DMS53 treated with DMSO at 0.1 percent for 48 hours (cell line): ENCODE results near the gene GLRA1.
"Not testable (repeated sequence)": the region's sequence is repeated elsewhere in the genome, so short reads cannot be mapped to it uniquely, and the experiment has no call there.

Experiments
- DNase-seq: peaks from one replicate; lab custom pipeline; 2025; ENCODE audit not compliant: unreplicated experiment; lab: John Stamatoyannopoulos, UW

GLRA1 gene

DNA sequence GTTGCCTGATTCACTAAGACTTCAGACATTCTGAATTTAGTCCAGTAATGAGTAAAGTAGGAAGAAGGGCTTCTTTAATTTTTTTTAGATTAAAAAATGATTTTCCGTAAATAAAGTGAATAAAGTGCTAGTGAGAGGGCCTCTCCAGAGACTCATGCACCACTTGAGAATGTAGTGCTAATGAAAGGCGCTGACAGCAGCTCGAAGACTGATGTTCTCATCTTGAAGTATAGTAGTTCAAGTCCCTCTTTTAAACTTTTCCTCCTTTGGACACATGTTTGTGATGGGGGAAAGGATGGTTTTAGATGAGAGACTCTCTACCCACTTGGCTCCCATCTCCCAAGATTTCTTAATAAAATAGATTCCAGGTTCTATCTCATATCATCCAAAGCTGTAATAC, 104.4 kb downstream of the GLRA1 start:
- no peak for DNase-seq

DNA sequence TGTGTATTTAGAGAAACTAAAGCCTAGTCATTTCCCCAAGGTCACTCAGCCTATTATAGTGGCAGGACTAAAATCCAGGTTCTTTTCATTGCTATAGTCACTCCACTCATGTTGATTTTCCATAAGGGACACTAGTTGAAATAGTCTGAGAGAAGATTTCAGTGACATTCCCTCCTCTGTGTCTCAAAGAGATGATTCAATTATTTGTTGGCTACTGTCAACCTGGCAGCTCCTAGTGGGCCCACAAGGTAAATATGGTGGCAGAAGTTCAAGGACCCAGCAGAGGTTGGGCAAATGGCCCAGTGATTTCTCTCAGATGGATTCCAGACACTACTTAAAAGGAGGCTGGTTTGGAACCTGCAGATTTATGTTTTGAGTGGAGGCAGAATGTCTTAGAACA, 104.8 kb downstream of the GLRA1 start:
- DNase-seq, result no peak

DNA sequence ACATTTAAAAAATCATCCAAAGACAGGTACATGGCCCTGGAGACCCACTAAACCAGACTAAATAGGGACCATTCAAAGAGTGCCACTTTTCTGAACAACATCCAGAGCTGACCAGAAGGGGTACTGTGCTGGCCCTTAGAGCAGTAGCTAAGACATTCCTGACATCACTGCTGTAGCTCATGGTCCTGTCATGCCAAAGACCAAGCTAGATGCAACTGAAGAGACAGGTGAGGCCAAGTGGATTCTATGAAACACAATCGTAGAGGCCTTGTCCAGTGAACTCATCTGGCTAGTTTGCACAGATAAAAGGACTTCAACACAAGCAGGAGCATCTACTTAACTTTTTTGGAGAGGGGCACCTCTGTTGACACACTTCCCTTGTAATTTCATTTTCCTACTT, 109.6 kb downstream of the GLRA1 start:
- DNase-seq, result no peak

DNA sequence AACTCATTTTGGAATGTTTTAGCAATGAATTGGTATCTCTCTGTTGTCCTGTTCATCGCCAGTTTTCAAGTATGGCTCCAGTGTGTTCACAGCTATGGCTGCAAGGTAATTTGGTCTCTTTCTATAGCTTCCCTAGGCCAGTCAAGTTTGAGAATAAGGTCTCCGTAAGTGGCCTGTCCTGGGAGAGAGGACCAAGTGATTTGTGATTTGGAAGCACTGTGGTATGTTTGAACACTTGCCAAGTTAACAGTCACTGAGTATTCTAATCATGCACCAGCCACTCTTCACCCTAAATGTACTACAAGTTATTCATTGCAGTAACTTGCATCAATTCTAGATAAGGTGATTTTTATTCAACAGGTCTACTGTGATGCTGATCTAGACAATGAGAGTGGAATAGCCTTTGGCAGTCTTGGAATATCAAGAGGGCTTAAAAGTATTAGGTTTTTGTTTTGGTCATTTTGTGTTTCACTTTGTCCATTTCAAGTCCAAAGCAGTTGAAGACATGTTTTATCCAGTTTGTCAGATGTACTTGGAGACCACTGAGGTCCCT, 111.8 kb downstream of the GLRA1 start:
- no peak for DNase-seq

DNA sequence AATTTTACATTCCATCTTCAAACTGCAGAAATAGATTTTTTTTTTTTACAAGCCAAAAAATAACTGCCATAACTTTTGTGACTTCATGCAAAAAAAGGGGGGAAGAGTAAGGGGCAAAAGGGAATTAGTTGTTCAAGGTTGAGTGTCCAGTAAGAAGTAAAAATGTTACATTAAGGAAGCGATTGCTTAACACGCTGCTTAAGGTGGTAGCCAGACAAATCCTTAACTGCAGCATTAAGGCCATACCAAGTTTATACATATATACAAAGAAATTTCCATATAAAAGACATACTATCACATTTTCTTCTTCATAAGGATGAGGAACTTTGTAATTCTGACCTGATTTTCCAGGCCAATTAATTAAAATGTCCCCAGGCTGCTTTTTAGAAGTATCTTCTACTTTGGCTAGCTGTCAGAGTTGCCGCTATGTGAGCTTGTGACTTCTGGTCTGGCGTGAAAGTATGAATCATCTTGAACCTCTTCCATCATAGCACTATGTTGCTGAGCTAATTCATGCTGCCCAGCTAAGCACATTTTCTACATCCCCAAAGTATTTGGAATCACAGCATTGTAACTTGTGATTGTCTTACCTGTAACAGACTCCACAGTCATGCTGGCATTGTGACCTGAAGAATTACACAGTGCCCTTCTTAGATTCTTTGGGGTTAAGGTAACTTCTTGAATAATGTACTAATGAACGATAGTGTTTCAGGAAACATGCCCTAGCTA, 112.9 kb downstream of the GLRA1 start:
- DNase-seq, result no peak

DNA sequence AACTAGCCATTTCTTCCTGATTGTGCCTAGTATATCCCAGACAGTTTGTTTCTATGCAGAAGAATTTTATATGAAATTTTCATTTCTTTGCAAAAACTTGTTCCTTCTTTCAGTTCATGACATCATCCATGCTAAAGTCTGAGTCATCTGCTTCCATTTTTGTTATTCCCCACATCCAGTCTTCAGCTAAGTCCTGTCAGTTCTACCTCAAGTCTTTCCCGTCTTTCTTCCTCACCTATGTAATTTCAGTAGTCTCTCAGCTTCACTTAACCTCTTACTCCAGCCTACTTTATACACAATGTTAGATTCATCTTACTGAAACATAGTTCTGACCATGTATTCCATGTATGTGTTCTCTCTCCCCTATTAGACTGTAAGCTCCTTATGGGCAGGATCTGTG, 113.8 kb downstream of the GLRA1 start:
- DNase-seq, result no peak

DNA sequence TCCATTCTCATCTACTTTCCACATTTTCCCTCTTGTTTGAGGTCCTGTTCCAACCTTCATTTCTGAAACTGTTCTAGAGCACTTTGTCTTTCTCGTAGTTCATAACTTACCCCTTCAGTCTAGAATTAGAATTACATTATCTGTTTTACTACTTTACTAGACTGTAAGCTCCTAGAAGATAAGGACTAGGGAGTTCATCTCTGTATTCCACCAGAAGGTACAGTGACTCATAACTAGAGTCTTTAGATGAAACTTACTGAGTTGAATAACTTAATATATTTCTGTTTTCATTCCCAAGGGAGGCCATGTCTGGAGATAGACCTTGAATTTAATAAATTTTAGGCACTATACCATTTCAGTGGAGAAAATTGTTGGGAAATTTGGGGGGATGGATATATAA, 114.2 kb downstream of the GLRA1 start:
- no peak for DNase-seq

DNA sequence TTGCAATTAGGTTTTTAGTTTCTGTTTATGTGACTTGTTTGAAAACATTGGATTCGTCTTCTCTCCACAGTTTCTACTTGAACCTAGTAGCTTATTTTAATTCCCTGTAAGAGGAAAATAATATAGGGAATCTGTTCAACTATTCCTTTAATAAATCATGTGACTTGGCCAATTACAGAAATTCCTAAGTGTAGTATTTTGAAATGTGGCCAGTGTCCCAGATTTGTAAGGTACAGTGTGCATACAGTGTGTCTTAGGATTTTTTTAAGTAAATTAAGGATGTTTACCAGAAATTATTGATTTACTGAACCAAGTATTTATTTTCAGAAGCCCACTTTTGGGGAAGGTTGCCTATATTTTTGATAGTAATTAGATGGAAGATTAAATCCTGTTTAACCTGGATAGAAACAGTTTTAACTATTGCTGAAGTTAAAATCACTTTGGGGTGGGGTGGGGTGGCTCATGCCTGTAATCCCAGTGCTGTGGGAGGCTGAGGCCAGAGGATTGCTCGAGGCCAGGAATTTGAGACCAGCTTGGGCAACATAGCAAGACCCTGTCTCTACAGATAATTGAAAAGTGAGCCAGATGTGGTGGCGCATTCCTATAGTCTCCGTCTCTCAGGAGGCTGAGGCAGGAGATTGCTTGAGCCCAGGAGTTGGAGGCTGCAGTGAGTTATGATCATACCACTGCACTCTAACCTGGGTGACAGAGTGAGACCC, 116.0 kb downstream of the GLRA1 start:
- DNase-seq, result no peak

DNA sequence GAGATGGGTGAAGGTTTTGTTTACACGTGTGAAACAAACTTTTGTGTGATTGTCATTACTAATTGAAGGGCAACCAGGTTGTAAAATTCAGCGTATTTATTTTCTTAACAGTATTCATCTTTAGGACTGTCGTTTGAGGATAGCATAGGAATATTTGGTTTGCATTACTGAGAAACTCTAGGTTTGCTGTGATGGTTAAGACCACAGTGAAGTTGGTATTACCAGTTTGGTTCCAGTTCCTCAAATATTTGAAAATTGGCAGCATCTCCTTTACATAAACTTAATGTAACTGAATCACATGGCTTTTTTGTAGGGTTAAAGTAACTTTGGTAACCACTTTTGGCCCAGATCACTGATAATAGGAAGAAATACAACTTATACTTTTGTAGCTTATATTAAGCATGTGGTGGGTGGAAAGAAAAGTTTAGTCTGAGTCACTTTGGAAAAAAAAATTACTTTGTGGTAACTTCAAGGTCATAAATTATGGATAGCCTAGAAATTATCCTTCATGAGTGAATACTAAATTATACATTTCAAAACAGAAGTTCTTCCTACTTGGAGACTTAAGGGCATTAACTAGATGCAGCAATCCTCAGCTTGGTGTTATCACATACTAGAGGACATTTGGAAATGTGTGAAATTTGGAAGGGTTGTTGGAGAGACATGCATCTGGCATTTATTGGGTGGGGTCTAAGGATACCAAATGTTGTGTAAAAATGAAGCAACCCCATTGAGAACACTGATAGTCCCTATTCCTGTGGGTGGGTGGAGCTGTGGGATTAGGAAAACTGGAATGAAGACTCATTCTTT, 119.0 kb downstream of the GLRA1 start:
- DNase-seq, result no peak

DNA sequence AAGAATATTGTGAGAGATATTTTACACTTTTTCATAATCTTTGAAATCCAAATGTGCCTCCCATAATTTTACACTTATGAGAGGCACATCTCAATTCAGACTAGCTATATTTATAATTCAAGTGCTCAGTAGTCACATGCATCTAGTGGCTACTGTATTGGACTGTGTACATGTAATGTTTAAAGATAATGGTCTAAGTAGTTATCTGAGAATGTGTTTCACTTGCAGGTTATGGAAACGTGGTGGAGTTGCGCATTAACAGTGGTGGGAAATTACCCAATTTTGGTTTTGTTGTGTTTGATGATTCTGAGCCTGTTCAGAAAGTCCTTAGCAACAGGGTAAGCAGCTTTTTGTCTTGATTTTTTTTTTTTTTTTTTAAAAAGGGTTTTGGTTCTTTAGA, 124.1 kb downstream of the GLRA1 start:
- no peak for DNase-seq

DNA sequence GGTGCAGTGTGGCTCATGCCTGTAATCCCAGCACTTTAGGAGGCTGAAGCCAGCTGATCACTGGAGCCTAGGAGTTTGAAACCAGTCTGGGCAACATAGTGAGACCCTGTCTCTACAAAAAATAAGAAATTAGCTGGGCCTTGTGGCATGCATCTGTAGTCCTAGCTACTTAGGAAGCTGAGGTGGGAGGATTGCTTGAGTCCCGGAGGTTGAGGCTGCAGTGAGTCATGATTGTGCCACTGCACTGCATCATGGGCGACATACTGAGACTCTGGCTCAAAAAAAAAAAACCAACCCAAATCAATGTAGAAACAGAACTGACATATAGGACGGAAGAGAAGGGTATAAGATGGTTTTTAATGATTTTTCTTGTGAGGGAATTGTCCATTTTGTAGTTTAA, 125.2 kb downstream of the GLRA1 start:
- no peak for DNase-seq

DNA sequence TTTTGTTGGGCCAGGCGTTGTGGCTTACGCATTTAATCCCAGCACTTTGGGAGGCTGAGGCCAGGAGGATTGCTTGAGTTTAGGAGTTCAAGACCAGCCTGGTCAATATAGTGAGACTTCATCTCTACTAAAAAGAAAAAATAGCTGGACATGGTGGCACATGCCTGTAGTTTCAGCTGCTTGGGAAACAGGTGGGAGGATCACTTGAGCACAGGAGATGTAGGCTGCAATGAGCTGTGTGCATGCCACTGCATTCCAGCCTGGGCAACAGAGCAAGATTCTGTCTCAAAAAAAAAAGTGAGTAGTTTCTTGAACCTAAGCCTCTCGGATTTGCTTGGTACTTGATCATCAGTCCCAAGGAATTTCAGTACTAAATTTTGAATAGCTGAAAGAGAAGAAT, 126.0 kb downstream of the GLRA1 start:
- DNase-seq, result no peak

DNA sequence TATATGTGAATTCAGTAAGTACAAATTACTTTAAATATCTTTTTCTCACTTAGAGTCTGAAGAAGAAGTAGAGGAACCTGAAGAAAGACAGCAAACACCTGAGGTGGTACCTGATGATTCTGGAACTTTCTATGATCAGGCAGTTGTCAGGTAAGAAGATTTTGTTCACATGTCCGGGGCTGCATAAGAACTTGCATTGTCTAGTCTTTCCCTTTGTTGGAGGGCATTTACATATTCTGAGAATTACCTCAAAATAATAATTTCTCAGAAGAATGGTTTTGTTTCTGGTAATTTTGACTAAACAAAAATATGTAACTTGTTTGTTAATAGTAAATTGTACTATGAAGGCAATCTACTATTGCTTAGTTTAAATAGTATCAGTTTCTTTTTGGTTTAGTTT, 129.2 kb downstream of the GLRA1 start:
- DNase-seq, result no peak

DNA sequence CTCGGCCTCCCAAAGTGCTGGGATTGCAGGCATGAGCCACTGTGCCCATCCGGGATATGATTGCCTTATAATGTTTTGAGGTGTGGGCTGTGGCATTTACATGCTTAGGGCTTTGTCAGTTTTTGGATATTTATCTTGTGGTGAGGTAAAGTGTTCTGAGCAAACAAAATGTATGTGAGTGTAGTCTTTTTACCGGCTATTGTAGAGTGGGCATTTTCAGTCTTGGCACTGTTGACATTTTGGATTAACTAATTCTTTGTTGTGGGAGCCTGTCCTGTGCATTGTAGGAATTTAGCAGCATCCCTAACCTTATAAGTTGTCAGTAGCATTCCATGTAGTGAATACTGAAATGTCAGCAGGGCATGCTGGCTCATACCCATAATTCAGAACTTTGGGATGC, 131.3 kb downstream of the GLRA1 start:
- DNase-seq, result no peak

DNA sequence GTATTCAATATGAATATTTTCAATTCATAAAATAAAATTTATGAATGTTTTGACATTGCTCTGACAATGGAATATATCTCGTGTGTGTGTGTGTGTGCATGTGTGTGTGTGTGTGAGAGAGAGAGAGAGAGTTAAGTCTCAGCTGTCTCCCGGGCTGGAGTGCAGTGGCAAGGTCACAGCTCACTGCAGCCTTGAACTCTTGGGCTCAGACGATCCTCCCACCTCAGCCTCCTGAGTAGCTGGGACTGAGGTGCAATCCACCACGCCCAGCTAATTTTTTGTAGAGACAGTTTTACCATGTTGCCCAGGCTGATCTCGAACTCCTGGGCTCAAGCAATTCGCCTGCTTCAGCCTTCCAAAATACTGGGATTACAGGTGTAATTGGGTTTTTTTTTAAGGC, 136.8 kb downstream of the GLRA1 start:
- DNase-seq, result no peak

DNA sequence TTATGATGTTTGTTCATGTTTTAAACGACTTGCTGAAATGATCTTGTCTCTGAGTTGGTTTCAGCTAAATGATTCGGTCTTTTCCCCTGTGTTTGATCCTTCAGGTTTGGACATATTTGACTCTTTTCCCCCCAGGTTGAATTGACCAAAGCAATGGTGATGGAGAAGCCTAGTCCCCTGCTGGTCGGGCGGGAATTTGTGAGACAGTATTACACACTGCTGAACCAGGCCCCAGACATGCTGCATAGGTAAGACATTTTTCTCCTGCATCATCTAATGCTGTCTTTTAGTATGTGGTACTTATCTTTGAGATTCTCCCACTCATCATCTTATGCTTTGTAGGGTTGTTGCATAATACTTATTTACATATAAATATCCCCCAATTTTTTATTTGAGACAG, 138.2 kb downstream of the GLRA1 start:
- DNase-seq, result no peak

DNA sequence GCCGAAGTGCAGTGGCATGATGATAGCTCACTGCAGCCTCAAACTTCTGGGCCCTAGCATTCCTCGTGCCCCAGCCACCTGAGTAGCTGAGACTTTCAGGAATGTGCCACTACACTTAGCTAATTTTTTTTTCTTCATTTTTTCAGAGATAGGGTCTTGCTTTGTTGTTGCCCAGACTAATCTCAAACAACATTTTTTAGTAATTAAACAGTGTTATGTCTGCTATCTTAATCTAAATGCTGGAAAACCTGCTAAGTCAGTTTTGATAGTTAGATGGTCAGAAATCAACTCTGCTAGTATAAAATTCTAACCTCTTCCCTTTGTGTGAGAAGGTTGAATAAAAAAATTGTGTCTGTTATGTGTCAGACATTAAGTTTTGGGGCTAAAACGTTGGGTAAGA, 140.5 kb downstream of the GLRA1 start:
- no peak for DNase-seq

DNA sequence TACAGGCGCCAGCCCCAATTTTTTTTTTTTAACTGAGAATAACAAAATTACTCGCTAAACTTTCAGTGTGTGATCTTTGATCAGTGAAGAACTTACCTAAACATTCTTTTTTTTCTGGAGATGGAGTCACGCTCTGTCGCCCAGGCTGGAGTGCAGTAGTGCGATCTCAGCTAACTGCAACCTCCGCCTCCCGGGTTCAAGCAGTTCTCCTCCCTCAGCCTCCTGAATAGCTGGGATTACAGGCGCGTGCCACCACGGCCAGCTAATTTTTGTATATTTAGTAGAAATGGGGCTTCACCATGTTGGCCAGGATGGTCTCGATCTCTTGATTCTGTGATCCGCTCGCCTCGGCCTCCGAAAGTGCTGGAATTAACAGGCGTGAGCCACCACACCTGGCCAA, 141.0 kb downstream of the GLRA1 start:
- DNase-seq, result not testable (repeated sequence)

DNA sequence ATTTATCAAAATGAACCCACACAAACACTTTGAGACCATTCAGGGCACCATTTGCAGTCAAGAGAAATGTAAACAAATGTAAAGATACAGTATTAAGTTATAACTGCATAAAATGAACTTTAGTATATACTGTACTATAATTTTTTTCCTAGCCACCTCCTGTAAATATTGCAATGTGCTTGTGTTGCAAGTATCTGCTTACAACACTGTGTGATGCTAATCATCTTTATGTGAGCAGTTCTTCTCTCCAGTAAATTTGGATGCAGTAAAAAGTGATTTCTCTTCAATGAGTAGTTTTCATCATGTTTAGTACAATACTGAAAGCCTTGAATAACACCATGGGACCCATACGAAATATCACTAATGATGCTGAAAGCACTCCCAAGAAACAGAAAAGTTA, 143.4 kb downstream of the GLRA1 start:
- DNase-seq, result no peak

DNA sequence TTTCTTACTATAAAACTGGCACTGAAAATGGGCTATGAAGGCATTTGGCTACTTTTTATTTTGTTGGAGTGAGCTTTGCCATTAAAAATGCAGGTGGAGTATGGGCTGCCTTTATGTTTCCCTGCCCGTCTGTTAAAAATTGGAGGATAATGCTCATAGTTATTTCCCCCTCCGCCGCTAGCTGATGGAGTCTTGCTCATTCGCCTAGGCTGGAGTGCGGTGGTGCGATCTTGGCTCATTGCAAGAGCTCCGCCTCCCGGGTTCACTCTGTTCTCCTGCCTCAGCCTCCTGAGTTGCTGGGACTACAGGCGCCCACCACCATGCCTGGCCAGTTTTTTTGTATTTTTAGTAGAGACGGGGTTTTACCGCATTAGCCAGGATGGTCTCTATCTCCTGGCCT, 144.3 kb downstream of the GLRA1 start:
- DNase-seq, result no peak

DNA sequence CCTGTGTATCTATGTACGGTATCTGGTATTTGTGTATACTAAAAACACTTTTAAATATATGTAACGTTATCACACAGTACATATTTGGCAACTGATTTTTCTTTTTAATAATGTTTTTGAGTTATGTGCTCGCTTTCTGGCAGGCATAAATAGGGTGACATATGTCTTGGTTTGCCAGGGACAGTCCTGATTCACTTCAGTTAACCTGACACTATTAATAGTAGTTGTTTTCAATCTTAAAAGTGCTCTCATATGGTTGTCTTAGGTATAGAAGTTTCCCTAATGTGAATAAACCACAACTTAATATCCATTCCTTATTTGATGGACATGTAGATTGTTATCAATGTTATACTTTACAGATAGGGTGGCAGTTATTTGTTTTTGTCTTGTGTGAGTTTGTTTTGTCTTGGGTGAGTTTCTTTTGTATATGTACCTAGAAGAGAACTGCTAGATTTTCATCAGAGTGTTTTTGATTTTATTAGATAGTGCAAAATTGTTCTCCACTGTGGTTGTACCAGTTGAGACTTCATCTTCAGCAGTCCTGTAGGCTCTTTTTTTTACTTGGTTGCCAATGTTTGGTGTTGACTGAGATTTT, 145.0 kb downstream of the GLRA1 start:
- DNase-seq, result no peak
